OCI-LY1 (cell line): ENCODE measurements around the gene SORT1.

Experiments used
- H2AFZ ChIP-seq: fragments of 200-600 bp; sonication (generic), shearing (Covaris generic); 2 replicates; pipeline ENCODE4 v1.6.0; 2014; ENCODE audit warnings: antibody characterized with exemption, mild to moderate bottlenecking, low read length
- H3F3A ChIP-seq: fragments of 200-600 bp; sonication (generic), shearing (Covaris generic); 2 replicates; pipeline ENCODE4 v1.6.0; 2014; ENCODE audit warnings: mild to moderate bottlenecking, antibody characterized with exemption, low read length, moderate library complexity; ENCODE audit not compliant: insufficient read depth
- H3K27ac ChIP-seq: fragments of 200-600 bp; sonication (generic); 2 replicates; pipeline ENCODE4 v1.5.1; 2014; ENCODE audit warnings: low read length, mixed run types, mild to moderate bottlenecking, low read depth; ENCODE audit not compliant: poor library complexity, severe bottlenecking
- H3K27me3 ChIP-seq: fragments of 200-600 bp; sonication (generic); 2 replicates; pipeline ENCODE4 v1.6.0; 2014; ENCODE audit warnings: antibody characterized with exemption, mild to moderate bottlenecking, low read length, moderate library complexity; ENCODE audit not compliant: insufficient read depth
- H3K36me3 ChIP-seq: fragments of 200-600 bp; sonication (generic); 2 replicates; pipeline ENCODE4 v1.6.1; 2014; ENCODE audit warnings: mild to moderate bottlenecking, antibody characterized with exemption, low read length, moderate library complexity, mixed read lengths; ENCODE audit not compliant: insufficient read depth
- H3K4me1 ChIP-seq: fragments of 200-600 bp; sonication (generic); 2 replicates; pipeline ENCODE4 v1.5.1; 2014; ENCODE audit warnings: mild to moderate bottlenecking, low read length, moderate library complexity; ENCODE audit not compliant: insufficient read depth, severe bottlenecking
- H3K4me2 ChIP-seq: fragments of 200-600 bp; sonication (generic), shearing (Covaris generic); 2 replicates; pipeline ENCODE4 v1.6.1; 2014; ENCODE audit warnings: low read length
- H3K4me3 ChIP-seq: fragments of 200-600 bp; sonication (generic); 2 replicates; pipeline ENCODE4 v1.5.1; 2014; ENCODE audit warnings: low read length, low read depth, mild to moderate bottlenecking, mixed read lengths; ENCODE audit not compliant: poor library complexity, severe bottlenecking
- H3K79me2 ChIP-seq: fragments of 200-600 bp; shearing (Covaris generic); 2 replicates; pipeline ENCODE4 v1.6.1; 2016; ENCODE audit warnings: mixed run types, low read length, mixed read lengths; ENCODE audit not compliant: insufficient read depth
- H3K9ac ChIP-seq: fragments of 200-600 bp; sonication (generic), shearing (Covaris generic); 2 replicates; pipeline ENCODE4 v1.6.1; 2014; ENCODE audit warnings: mild to moderate bottlenecking, low read length, mixed read lengths
- H3K9me2 ChIP-seq: fragments of 200-600 bp; sonication (generic), shearing (Covaris generic); 2 replicates; pipeline ENCODE4 v1.6.1; 2014; ENCODE audit warnings: low read depth, mild to moderate bottlenecking, low read length, mixed read lengths
- H3K9me3 ChIP-seq: fragments of 200-600 bp; shearing (Covaris generic); 2 replicates; pipeline ENCODE4 v1.6.1; 2014; ENCODE audit warnings: low read length, mixed read lengths
- H4K20me1 ChIP-seq: fragments of 200-600 bp; sonication (generic), shearing (Covaris generic); 2 replicates; pipeline ENCODE4 v1.6.0; 2016; ENCODE audit warnings: mild to moderate bottlenecking, low read length; ENCODE audit not compliant: insufficient read depth
- EZH2 ChIP-seq: fragments of 200-600 bp; sonication (generic), shearing (Covaris generic); IDR thresholded peaks from 2 replicates; pipeline ENCODE4 v1.8.0; 2017; ENCODE audit warnings: borderline replicate concordance, mixed run types, mild to moderate bottlenecking, antibody characterized with exemption, low read length, moderate library complexity, mixed read lengths
- TF ChIP-seq, protein P1 (sequence below): fragments of 200-600 bp; sonication (generic), shearing (Covaris generic); IDR thresholded peaks from 2 replicates; pipeline ENCODE4 v1.5.1; 2017; ENCODE audit warnings: mild to moderate bottlenecking, antibody characterized with exemption, low read length, moderate library complexity, mixed read lengths

Gene SORT1

DNA sequence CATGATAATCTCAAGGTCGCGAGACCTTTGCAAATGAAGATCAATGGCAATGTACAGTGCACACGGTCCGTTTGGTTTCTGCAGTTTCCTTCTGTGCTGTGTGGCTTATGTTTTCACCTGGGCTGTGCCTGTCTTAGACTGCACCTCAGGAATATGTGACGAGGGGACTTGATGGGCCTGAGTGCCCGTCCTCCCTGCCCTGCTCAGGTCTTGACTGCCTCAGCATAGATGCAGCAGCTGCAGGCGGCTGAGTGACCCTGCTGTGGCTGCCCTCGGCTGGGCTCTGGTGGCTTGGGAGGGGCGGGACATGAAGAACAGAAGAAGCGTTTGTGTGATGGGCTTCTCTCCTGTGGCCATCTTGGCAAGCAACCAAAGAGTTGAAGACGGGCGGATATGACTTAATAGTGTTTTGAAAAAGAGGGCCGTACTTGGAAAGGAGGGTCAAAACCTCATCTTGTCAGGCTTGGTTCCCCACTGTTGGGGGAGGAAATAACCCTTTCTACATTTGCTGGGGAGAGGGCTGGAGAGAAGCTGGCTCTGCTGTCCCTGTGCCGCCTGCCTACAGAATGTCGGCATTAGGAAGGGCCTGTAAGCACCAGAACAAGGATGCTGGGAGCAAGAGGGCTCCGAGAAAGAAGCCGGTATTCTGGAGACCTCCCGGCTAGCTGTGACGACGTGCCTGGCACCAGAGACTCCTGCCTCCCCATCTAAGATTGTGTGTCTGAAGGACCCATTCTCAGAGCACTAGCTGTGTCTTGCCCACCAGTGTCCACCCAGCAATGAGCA, 98.0 kb downstream of the SORT1 start:
- H4K20me1 ChIP-seq: no peaks in the 10 kb centered on the region
- no peak overlapping the region for H3K9ac ChIP-seq
- H3K4me2 ChIP-seq: no peak overlapping the region
- no peak overlapping the region for H2AFZ ChIP-seq
- no peaks in the 10 kb centered on the region for H3K9me2 ChIP-seq
- no peaks in the 10 kb centered on the region for H3K79me2 ChIP-seq
- H3K9me3 ChIP-seq: no peaks in the 10 kb centered on the region
- TF ChIP-seq, protein P1, sequence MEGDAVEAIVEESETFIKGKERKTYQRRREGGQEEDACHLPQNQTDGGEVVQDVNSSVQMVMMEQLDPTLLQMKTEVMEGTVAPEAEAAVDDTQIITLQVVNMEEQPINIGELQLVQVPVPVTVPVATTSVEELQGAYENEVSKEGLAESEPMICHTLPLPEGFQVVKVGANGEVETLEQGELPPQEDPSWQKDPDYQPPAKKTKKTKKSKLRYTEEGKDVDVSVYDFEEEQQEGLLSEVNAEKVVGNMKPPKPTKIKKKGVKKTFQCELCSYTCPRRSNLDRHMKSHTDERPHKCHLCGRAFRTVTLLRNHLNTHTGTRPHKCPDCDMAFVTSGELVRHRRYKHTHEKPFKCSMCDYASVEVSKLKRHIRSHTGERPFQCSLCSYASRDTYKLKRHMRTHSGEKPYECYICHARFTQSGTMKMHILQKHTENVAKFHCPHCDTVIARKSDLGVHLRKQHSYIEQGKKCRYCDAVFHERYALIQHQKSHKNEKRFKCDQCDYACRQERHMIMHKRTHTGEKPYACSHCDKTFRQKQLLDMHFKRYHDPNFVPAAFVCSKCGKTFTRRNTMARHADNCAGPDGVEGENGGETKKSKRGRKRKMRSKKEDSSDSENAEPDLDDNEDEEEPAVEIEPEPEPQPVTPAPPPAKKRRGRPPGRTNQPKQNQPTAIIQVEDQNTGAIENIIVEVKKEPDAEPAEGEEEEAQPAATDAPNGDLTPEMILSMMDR: no peak
- no peak for TF ChIP-seq EZH2
- H3K4me1 ChIP-seq: no peaks in the 10 kb centered on the region
- peaks cover 3% of the 10 kb centered on the region; the same call in 1 of the 2 replicates for H3K27me3 ChIP-seq
- no peak overlapping the region for H3K27ac ChIP-seq
- no peaks in the 10 kb centered on the region for H3F3A ChIP-seq
- no peak overlapping the region for H3K4me3 ChIP-seq
- H3K36me3 ChIP-seq: no peaks in the 10 kb centered on the region

DNA sequence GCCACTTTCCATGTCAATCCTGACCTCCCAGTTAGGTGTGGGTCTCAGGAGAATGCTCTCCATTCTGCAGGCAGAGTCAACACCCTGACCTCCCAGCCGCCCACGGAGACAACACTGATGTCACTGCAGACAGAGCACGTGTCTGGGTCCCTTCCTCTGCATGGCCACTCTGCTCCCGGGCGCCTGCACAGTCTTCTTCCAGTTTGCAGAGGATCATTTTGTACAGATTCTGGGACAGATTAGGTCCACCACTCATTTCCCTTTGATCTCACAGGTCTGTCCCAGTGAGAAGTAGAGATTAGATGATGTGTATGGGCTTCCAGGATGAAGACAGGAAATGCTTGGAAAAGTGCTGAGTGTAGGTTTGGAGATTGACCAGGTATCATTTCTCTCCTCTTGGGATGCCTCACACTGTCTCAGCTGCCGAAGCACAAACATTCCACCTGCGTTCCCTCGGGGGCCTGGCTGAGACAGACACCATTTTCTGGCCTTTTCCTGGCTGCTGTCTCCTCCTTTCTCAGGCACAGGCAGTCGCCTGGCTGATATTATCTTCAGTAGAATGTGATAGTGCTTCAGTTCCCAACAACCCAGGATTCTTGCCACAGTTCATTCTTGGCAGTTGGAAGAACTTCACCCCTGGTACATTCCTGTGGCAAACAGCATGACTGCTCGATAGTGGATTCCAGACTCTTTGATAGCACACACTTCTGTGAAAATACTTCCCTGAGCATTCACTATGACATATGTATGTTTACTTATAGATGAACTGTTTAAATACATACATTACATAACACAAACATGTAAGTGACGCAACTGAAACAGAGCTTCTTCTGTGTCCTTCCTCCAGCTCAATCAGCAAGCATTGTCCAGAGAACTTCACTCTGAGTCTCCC, 98.8 kb downstream of the SORT1 start:
- TF ChIP-seq, protein P1: no peak
- no peak for TF ChIP-seq EZH2
- Histone ChIP-seq H3K27ac (no peak overlapping the region), H3K9ac (no peak overlapping the region), H3K4me1 (no peaks in the 10 kb centered on the region), H4K20me1 (no peaks in the 10 kb centered on the region), H3K4me2 (no peak overlapping the region), H3K9me3 (no peaks in the 10 kb centered on the region), H3K4me3 (no peak overlapping the region), H3K79me2 (no peaks in the 10 kb centered on the region), H3K9me2 (no peaks in the 10 kb centered on the region), H3K27me3 (peaks cover 3% of the 10 kb centered on the region; the same call in 1 of the 2 replicates), H2AFZ (no peak overlapping the region), H3K36me3 (no peaks in the 10 kb centered on the region), H3F3A (no peaks in the 10 kb centered on the region)

DNA sequence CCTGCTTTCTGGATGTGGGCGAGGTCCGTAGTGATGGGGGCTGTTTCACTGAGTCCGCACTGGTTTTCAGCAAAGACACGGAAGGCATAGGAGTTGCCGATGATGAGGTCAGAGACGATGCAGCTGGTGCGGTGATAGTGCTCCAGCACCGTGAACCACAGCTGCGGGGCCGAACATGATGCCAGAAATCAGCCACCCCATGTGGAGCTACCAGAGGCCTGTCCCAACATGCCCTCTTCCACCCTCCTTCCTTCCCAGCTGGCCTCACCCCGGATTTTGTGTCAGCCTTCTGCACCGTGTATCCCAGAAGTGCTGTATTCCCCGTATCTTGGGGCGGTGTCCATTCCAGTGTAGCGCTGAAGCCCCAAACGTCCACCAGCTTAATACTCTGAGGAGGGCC, 100.9 kb downstream of the SORT1 start:
- no peak overlapping the region for H3K27ac ChIP-seq
- H3K9ac ChIP-seq: no peak overlapping the region
- H4K20me1 ChIP-seq: no peaks in the 10 kb centered on the region
- H3K4me3 ChIP-seq: no peak overlapping the region
- H3K4me2 ChIP-seq: no peak overlapping the region
- H2AFZ ChIP-seq: no peak overlapping the region
- H3K79me2 ChIP-seq: no peaks in the 10 kb centered on the region
- peaks cover 3% of the 10 kb centered on the region; the same call in 1 of the 2 replicates for H3K27me3 ChIP-seq
- TF ChIP-seq, protein P1: no peak
- no peak for TF ChIP-seq EZH2
- H3K36me3 ChIP-seq: no peaks in the 10 kb centered on the region
- no peaks in the 10 kb centered on the region for H3K9me2 ChIP-seq
- no peaks in the 10 kb centered on the region for H3K4me1 ChIP-seq
- no peaks in the 10 kb centered on the region for H3F3A ChIP-seq
- H3K9me3 ChIP-seq: no peaks in the 10 kb centered on the region
